Loucy (cell line): ENCODE data around the gene KCNJ18.
"Not testable (repeated sequence)": the region's sequence is repeated elsewhere in the genome, so short reads cannot be mapped to it uniquely, and the experiment has no call there.

Experiments used
- CTCF ChIP-seq: fragments of 200-600 bp; sonication (generic); conservative IDR thresholded peaks from 2 replicates; pipeline ENCODE4 v1.5.1; 2014; ENCODE audit warnings: mild to moderate bottlenecking, antibody characterized with exemption, low read length
- EZH2phosphoT487 ChIP-seq: fragments of 200-600 bp; IDR thresholded peaks from 2 replicates; pipeline ENCODE4 v1.6.1; 2018; ENCODE audit warnings: antibody characterized with exemption, mild to moderate bottlenecking, moderate library complexity, borderline replicate concordance

DNA sequence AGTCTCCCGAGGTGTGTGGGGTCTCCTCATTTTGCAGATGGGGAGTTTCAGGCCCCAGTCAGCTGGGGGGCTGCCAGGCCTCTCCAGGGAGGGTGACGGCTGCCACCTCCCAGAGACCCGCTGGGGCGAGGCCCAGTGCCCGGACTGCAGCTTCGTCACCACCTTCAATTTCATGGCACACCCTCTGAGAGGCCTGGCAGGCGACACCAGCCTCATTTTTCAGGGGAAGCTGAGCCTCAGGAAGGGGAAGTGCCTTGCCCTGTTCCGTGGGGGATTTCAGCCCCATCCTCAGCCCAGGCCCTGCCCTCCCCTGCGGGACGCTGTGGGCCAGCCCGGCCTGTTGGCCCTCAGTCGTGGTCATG, 362 bp downstream of the KCNJ18 start:
- TF ChIP-seq CTCF, EZH2phosphoT487: not testable (repeated sequence)
